HUES6 (cell line): Measurements from ENCODE around the gene ZNF729.

ENCODE experiments used
- H3K27ac ChIP-seq: 2 replicates; pipeline ENCODE4 v1.7.0; 2013; ENCODE audit warnings: low read depth, mild to moderate bottlenecking, low read length, inconsistent platforms
- H3K27me3 ChIP-seq: 2 replicates; pipeline ENCODE4 v1.6.1; 2013; ENCODE audit warnings: low read length; ENCODE audit not compliant: control insufficient read depth, insufficient read depth
- H3K36me3 ChIP-seq: 2 replicates; pipeline ENCODE4 v1.6.1; 2013; ENCODE audit warnings: low read length; ENCODE audit not compliant: control insufficient read depth, insufficient read depth
- H3K4me1 ChIP-seq: 2 replicates; pipeline ENCODE4 v1.6.1; 2013; ENCODE audit warnings: low read length; ENCODE audit not compliant: control insufficient read depth, insufficient read depth
- H3K4me3 ChIP-seq: 2 replicates; pipeline ENCODE4 v1.5.1; 2013; ENCODE audit warnings: low read depth, low read length
- H3K9ac ChIP-seq: one replicate; pipeline ENCODE4 v1.6.1; 2013; ENCODE audit warnings: mild to moderate bottlenecking, low read length
- H3K9me3 ChIP-seq: 2 replicates; pipeline ENCODE4 v1.6.1; 2013; ENCODE audit warnings: low read depth, low read length; ENCODE audit not compliant: control insufficient read depth, insufficient read depth

Gene ZNF729

DNA sequence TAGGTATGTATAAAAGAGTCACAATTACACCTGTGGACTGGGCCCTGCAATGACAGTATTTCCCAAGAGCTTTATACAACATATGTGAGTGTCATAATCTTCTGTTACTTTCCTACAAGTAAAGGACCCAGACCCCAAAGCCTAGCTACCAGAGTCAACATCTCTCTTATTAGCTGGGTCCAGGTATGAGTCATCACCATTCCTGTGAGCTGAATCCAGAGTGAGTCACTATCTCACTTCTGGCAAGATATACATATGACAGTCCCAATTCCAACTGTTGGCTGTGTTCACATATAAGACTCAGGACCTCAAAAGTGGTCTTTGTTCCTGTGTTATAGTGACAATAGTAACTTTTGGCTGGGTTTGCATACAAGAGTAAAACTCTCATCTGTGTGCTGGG lies 46.7 kb downstream of the ZNF729 start:
- no peak overlapping the region for H3K4me3 ChIP-seq
- H3K27me3 ChIP-seq = no peaks in the 10 kb centered on the region
- no peaks in the 10 kb centered on the region for H3K36me3 ChIP-seq
- no peak overlapping the region for H3K27ac ChIP-seq
- peaks cover 96% of the 10 kb centered on the region for H3K9me3 ChIP-seq
- H3K4me1 ChIP-seq = no peaks in the 10 kb centered on the region
- no peak overlapping the region for H3K9ac ChIP-seq

DNA sequence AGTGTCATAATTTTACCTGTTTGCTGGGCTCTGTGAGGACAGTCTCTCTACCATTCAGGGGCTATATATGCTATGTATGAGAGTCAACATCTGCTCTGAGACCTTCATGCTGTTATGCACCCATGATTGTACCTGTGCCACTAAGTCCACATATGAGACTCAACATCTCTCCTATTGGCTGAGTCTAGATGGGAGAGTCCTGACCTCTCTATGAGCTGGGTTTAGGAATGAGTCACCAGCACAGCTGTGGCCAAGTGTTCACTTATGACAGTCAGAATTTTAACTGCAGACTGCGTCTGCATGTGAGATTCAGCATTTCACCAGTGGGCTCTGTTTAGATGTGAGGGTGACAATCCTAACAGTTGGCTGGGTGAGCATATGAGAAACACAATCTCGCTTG lies 49.5 kb downstream of the ZNF729 start:
- H3K27me3 ChIP-seq = no peaks in the 10 kb centered on the region
- H3K9ac ChIP-seq = no peak overlapping the region
- H3K36me3 ChIP-seq = no peaks in the 10 kb centered on the region
- H3K4me3 ChIP-seq = no peak overlapping the region
- peaks cover 95% of the 10 kb centered on the region for H3K9me3 ChIP-seq
- H3K27ac ChIP-seq = no peak overlapping the region
- H3K4me1 ChIP-seq = no peaks in the 10 kb centered on the region

DNA sequence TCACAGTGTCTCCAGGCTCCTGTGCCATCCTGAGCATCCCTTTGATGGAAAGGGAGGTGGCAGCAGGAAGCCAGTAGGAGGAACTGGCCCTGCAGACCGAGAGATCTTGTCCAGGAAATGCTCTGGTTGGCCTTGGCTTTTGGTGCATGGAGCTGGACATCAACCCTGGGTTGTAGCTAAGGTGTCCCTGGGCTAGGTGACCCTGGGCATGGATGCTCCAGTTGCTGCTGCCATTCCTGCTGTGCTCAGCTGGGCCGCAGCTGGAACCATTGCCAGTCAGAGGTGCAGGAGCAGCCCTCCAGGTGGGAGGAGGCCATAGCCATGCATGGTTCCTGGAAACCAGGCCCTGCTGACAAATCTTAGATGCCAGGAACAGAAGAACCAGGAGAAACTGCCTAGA lies 68.4 kb downstream of the ZNF729 start:
- Histone ChIP-seq H3K4me3 (no peak overlapping the region), H3K36me3 (no peaks in the 10 kb centered on the region), H3K27me3 (no peaks in the 10 kb centered on the region), H3K9ac (no peak overlapping the region), H3K4me1 (no peaks in the 10 kb centered on the region), H3K9me3 (peaks cover 60% of the 10 kb centered on the region), H3K27ac (no peak overlapping the region)
